Measurements from ENCODE around the gene ADORA1. TPM values are rescaled to one million over a fixed set of nuclear protein-coding genes. Genes with fewer than 3 reads are reported as not detected.

ADORA1 gene
- total RNA-seq, 3 donors from 2014 or later (not counting 1 experiment from before 2014, with no cell fraction given): not detected

GRCh38 chr1:203175237-203175826, 47.8 kb downstream of the ADORA1 start, which contains the start of gene MYBPH:
Gene MYBPH, minus strand, starts transcription at chr1:203175826. Its CDS starts 71 bp downstream, at chr1:203175755.
- H3K4me1 ChIP-seq (ENCODE audit: control insufficient read depth, insufficient read depth, low read length): peaks cover 6% of the 10 kb centered on the region
- H3K27ac ChIP-seq (ENCODE audit: low read length): no peak within 1 kb of the TSS
- intact Hi-C loops (cut with micrococcal nuclease): no loop called here

GRCh38 chr1:203175827-203176241, 48.3 kb downstream of the ADORA1 start:
- no peak overlapping the region for H3K4me3 Mint-ChIP-seq
- ATAC-seq (no peak), DNase-seq (no peak)
- no peaks in the 10 kb centered on the region for H3K27me3 Mint-ChIP-seq (ENCODE audit: low read depth in 2 of 2)
- TF ChIP-seq CTCF (IDR thresholded peaks at IDR 0.05): no peak
- no peak overlapping the region for H3K27ac Mint-ChIP-seq
- 31% methylated on average over 8 of the region's 9 CpGs for WGBS (ENCODE audit: insufficient coverage)
- Histone ChIP-seq H3K4me1 (ENCODE audit: control insufficient read depth, insufficient read depth, low read length) (peaks cover 6% of the 10 kb centered on the region), H3K36me3 (ENCODE audit: control insufficient read depth, insufficient read depth, low read length) (no peaks in the 10 kb centered on the region), H3K4me3 (ENCODE audit: low read length) (no peak overlapping the region), H3K27me3 (ENCODE audit: control insufficient read depth, insufficient read depth, low read length) (no peaks in the 10 kb centered on the region), H3K9me3 (ENCODE audit: control insufficient read depth, insufficient read depth, low read length) (no peaks in the 10 kb centered on the region), H3K27ac (ENCODE audit: low read length) (no peak overlapping the region)
- intact Hi-C loops (cut with micrococcal nuclease): no loop called here
- no peaks in the 10 kb centered on the region for H3K4me1 Mint-ChIP-seq
- no peaks in the 10 kb centered on the region for H3K36me3 Mint-ChIP-seq
- no peaks in the 10 kb centered on the region for H3K9me3 Mint-ChIP-seq

More at GRCh38 chr1:203175237-203175826, 47.8 kb downstream of the ADORA1 start, which contains the start of gene MYBPH:
- no peaks in the 10 kb centered on the region for H3K36me3 ChIP-seq (ENCODE audit: control insufficient read depth, insufficient read depth, low read length)
- ATAC-seq (no peak), DNase-seq (no peak)
- no peak within 1 kb of the TSS for H3K4me3 ChIP-seq (ENCODE audit: low read length)
- H3K27me3 Mint-ChIP-seq (ENCODE audit: low read depth in 2 of 2): no peaks in the 10 kb centered on the region
- TF ChIP-seq CTCF (IDR thresholded peaks at IDR 0.05): no peak
- no peaks in the 10 kb centered on the region for H3K9me3 Mint-ChIP-seq
- no peak within 1 kb of the TSS for H3K27ac Mint-ChIP-seq
- no peak within 1 kb of the TSS for H3K4me3 Mint-ChIP-seq
- H3K9me3 ChIP-seq (ENCODE audit: control insufficient read depth, insufficient read depth, low read length): no peaks in the 10 kb centered on the region
- no peaks in the 10 kb centered on the region for H3K27me3 ChIP-seq (ENCODE audit: control insufficient read depth, insufficient read depth, low read length)
- H3K4me1 Mint-ChIP-seq: no peaks in the 10 kb centered on the region
- WGBS (ENCODE audit: insufficient coverage): 69% methylated on average over 5 of the region's 5 CpGs
- H3K36me3 Mint-ChIP-seq: no peaks in the 10 kb centered on the region

- TF ChIP-seq CTCF (IDR thresholded peaks at IDR 0.05): no peak
- H3K4me1 Mint-ChIP-seq: no peaks in the 10 kb centered on the region
- no peak overlapping the region for H3K4me3 Mint-ChIP-seq
- H3K27ac Mint-ChIP-seq: no peak overlapping the region
- no peaks in the 10 kb centered on the region for H3K36me3 Mint-ChIP-seq
- H3K27me3 ChIP-seq (ENCODE audit: control insufficient read depth, insufficient read depth, low read length): no peaks in the 10 kb centered on the region
- H3K36me3 ChIP-seq (ENCODE audit: control insufficient read depth, insufficient read depth, low read length): no peaks in the 10 kb centered on the region
- H3K9me3 Mint-ChIP-seq: no peaks in the 10 kb centered on the region
- intact Hi-C loops (cut with micrococcal nuclease): no loop called here
- peaks cover 6% of the 10 kb centered on the region for H3K4me1 ChIP-seq (ENCODE audit: control insufficient read depth, insufficient read depth, low read length)
- DNase-seq (no peak), ATAC-seq (no peak)
- H3K4me3 ChIP-seq (ENCODE audit: low read length): no peak overlapping the region
- no peaks in the 10 kb centered on the region for H3K27me3 Mint-ChIP-seq (ENCODE audit: low read depth in 2 of 2)
- 89% methylated on average over 9 of the region's 9 CpGs for WGBS (ENCODE audit: insufficient coverage)
- H3K27ac ChIP-seq (ENCODE audit: low read length): no peak overlapping the region
- no peaks in the 10 kb centered on the region for H3K9me3 ChIP-seq (ENCODE audit: control insufficient read depth, insufficient read depth, low read length)
Observed at GRCh38 chr1:203176273-203177035, 48.9 kb downstream of the ADORA1 start.
